ENCODE data around the gene TNFSF12.

DNA sequence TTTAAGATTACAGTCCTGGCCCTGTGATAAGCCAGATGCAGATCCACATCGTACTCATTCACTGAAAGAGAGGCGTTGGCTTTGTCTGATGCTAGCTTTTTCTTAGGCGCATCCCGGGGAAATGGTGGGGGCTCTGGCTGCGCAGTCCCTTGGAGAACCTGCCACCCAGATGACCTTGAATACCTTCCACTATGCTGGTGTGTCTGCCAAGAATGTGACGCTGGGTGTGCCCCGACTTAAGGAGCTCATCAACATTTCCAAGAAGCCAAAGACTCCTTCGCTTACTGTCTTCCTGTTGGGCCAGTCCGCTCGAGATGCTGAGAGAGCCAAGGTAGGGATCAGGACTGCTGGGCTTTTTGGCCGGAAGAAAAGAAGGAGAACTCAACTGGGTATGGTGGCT is 40.7 kb upstream of the TNFSF12 start:
- TF ChIP-seq, protein P1, sequence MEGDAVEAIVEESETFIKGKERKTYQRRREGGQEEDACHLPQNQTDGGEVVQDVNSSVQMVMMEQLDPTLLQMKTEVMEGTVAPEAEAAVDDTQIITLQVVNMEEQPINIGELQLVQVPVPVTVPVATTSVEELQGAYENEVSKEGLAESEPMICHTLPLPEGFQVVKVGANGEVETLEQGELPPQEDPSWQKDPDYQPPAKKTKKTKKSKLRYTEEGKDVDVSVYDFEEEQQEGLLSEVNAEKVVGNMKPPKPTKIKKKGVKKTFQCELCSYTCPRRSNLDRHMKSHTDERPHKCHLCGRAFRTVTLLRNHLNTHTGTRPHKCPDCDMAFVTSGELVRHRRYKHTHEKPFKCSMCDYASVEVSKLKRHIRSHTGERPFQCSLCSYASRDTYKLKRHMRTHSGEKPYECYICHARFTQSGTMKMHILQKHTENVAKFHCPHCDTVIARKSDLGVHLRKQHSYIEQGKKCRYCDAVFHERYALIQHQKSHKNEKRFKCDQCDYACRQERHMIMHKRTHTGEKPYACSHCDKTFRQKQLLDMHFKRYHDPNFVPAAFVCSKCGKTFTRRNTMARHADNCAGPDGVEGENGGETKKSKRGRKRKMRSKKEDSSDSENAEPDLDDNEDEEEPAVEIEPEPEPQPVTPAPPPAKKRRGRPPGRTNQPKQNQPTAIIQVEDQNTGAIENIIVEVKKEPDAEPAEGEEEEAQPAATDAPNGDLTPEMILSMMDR (optimal IDR thresholded peaks at IDR 0.05 in 1 of 3, IDR thresholded peaks at IDR 0.05 in 1 of 3, conservative IDR thresholded peaks at IDR 0.05 in 1 of 3; ENCODE audit: extremely low read depth in 1 of 3, insufficient read depth in 2 of 3, low read length in 3 of 3): no peak
- TF ChIP-seq EZH2 (IDR thresholded peaks at IDR 0.05; ENCODE audit: low read length): no peak
